ENCODE data around the gene RTN4. TPM values are rescaled to one million over a fixed set of nuclear protein-coding genes. Genes with fewer than 3 reads are reported as not detected.

RTN4 gene
- total and polyA plus RNA-seq, 2 experiments from 2014 or later: 218 to 221 TPM

GRCh38 chr2:54984476-54984875 is 65.8 kb downstream of the RTN4 start (continued):
- no peak for TF ChIP-seq ZNF462 (CRISPR knock-in tag; IDR thresholded peaks at IDR 0.05)
- TF ChIP-seq ZNF331 (CRISPR knock-in tag; IDR thresholded peaks at IDR 0.05; ENCODE audit: low read depth): no peak

- peaks cover 27% of the 10 kb centered on the region for H3K36me3 Mint-ChIP-seq (ENCODE audit: low read depth)
- DNase-seq (ENCODE audit: low spot score) (no peak), ATAC-seq (no peak)
Measured at GRCh38 chr2:54983345-54984220, 66.7 kb downstream of the RTN4 start.

More at GRCh38 chr2:54983345-54984220, 66.7 kb downstream of the RTN4 start:
- Mint-ChIP-seq H3K9me3 (no peaks in the 10 kb centered on the region), H3K27ac (peak overlapping the region; percentile 10; the same call in 1 of the 2 replicates), H3K4me1 (peaks cover 24% of the 10 kb centered on the region), H3K27me3 (ENCODE audit: insufficient read depth, low read depth, poor library complexity) (no peaks in the 10 kb centered on the region), H3K4me3 (no peak overlapping the region)
- H3K4me2 ChIP-seq: no peak overlapping the region
- H3K4me3 ChIP-seq: no peak overlapping the region
- peaks cover 97% of the 10 kb centered on the region for H3K79me2 ChIP-seq (replicated peaks; ENCODE audit: insufficient read depth)
- H4K20me1 ChIP-seq (replicated peaks; ENCODE audit: insufficient read depth): peaks cover 26% of the 10 kb centered on the region
- H2AFZ ChIP-seq: no peak overlapping the region
- H3K9me2 ChIP-seq (ENCODE audit: insufficient read depth): no peaks in the 10 kb centered on the region
- H3F3A ChIP-seq (replicated peaks; ENCODE audit: low read depth): no peaks in the 10 kb centered on the region
- peak overlapping the region; percentile 66; the same call in 1 of the 2 replicates for H3K27ac ChIP-seq (ENCODE audit: low read depth)
- peaks cover 6% of the 10 kb centered on the region for H3K4me1 ChIP-seq (ENCODE audit: insufficient read depth)
- H3K27me3 ChIP-seq (ENCODE audit: insufficient read depth): no peaks in the 10 kb centered on the region
- H3K36me3 ChIP-seq (ENCODE audit: insufficient read depth): peaks cover 16% of the 10 kb centered on the region; the same call in 1 of the 2 replicates
- TF ChIP-seq ETS1 (IDR thresholded peaks at IDR 0.05): no peak

All from GM23338 (cell line).